Stimulated activated CD8-positive, alpha-beta memory T cell treated with anti-CD3 and anti-CD28 coated beads, Interleukin-12 subunit alpha, Interleukin-12 subunit beta, amount 100 ng/mL, for 4 hours (primary cell): ENCODE measurements around the gene AKT2.

Source experiments
- DNase-seq: peaks from one replicate; pipeline ENCODE4 v3.0.0-alpha.2; 2020; ENCODE audit warnings: low read depth

The AKT2 gene

GRCh38 chr19:40273469-40274360 lies 11.4 kb downstream of the AKT2 start:
- DNase-seq = no peak

- no peak for DNase-seq
Observed at GRCh38 chr19:40272261-40272660, 12.9 kb downstream of the AKT2 start.

- DNase-seq = no peak
Observed at GRCh38 chr19:40271706-40272105, 13.4 kb downstream of the AKT2 start.

DNA sequence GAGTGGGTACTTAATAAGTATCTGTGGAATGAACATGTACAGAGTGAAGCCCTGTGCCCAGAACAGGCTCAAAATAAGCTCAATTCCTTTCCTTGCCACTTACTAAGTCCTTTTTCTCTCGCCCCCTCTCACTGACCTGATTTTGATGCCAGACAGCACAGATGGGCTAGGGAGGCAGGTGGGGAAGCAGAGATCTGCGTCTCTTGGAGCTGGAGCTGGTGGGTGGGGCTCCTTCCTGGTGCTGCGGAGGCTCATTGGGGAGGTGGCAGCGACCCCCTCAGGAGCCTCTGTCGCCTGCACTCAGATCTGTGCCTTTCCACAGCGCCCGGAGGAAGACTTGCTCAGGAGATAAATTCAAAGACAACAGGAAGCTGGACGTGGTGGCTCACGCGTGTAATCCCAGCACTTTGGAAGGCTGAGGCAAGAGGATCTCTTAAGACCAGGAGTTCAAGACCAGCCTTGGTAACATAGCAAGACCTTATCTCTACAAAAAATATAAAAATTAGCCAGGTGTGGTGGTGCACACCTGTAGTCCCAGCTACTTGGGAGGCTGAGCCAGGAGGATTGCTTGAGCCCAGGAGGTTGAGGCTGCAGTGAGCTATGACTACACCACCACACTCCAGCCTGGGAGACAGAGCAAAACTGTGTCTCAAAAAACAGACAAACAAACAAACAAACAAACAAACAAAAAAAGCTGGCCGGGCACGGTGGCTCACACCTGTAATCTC lies 14.6 kb downstream of the AKT2 start:
- no peak for DNase-seq

DNA sequence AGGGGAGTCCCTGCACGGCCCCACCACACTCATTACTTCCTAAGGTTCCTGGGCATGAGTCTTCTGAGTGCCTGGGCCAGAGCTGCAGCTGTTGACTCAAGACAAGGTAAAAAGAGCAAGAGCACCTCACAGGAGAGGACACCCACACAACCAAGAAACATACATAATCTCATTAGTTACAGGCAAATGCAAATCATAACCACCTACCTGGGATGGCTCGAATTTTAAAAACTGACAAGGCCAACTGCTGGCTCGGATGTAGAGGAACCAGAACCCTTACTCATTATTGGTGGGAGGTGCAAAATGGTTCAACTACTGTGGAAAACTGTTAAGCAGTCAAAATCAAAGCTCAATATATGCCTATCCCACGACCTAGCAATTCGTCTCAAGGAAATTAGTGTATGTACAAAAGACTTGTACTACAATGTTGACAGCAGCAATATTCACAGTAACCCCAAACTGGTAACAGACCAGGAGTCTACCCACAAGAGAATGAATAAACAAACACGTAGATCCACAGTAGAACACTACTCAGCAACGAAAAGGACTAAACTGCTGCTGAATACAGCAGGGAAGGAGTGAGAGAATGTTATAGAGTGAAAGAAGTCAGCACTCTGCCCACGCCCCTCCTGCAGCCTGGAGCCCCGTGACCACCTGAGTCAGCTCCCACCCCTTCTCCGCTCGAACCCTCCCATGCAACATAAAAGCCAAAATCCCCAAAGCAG lies 15.8 kb downstream of the AKT2 start:
- DNase-seq = no peak

GRCh38 chr19:40267601-40267997 lies 17.5 kb downstream of the AKT2 start:
- DNase-seq = no peak

GRCh38 chr19:40266912-40267600 lies 18.1 kb downstream of the AKT2 start:
- DNase-seq = no peak

DNA sequence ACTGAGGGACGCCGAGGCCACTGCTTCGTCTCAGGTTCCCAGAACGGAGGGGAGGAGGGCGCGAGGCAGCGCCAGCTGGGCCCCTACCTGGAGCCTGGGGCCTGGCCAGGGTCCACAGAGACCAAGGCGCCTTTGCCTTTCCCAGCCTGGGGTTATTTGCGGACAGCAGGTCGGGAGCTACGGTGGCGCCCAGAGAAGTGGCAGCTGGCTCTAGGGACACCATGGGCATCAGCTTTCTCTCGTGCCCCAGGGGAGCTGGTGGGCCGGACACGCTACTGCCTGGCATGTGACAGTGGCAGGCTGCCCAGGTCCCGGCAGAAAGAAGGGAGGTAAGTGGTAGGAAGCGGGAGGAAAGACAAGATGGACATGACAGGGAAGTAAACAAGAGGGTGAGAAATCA lies 19.0 kb downstream of the AKT2 start:
- DNase-seq = no peak

DNA sequence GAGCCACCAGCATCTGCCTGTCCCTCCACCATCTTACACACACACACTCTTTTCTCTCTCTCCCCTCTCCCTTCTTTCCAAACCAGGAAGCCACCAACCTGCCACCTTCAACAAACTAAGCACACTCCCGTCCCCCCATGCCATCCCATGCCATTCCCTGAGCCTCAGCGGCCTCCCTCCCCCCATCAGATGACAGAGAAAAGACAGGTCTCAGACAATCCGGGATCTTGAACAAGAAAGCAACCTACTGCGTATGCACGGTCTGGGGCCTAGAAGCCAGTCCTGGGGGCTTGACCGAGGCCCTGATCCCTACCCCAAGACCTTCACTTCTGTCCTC lies 19.4 kb downstream of the AKT2 start:
- no peak for DNase-seq

GRCh38 chr19:40265055-40265762 lies 19.9 kb downstream of the AKT2 start:
- no peak for DNase-seq

DNA sequence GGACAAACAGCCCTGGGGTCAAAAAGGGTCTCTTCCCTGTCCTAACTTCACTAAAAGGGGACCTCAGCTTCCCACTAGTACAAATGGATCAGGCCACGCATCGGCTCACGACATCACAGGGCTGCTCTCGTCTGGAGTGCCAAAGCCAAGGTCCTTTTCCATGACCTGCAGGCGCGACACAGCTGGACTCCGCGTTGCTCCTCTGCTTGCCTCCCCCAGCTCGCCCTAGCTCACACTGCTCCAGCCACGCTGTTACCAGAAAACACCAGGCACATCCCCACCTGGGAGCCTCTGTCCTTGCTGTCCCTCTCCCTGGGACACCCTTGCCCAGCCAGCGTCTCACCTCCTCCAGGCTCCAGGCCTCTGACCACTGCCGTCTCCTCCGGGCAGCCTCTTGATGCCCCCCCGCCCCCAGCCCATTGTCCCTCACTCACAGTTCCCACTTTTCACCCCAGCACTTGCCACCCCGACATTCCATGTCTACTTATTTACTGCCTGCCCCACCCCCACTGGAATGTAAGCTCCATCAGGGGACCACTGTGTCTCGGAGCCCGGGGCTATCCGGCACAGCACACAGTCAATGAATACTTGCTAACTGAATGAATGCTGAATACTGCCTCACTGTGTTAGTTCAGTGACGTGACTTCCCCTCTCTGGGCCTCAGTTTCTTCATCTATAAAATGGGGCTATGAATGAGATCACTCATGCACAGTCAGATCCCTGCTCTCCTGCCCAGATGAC lies 20.7 kb downstream of the AKT2 start:
- no peak for DNase-seq

DNA sequence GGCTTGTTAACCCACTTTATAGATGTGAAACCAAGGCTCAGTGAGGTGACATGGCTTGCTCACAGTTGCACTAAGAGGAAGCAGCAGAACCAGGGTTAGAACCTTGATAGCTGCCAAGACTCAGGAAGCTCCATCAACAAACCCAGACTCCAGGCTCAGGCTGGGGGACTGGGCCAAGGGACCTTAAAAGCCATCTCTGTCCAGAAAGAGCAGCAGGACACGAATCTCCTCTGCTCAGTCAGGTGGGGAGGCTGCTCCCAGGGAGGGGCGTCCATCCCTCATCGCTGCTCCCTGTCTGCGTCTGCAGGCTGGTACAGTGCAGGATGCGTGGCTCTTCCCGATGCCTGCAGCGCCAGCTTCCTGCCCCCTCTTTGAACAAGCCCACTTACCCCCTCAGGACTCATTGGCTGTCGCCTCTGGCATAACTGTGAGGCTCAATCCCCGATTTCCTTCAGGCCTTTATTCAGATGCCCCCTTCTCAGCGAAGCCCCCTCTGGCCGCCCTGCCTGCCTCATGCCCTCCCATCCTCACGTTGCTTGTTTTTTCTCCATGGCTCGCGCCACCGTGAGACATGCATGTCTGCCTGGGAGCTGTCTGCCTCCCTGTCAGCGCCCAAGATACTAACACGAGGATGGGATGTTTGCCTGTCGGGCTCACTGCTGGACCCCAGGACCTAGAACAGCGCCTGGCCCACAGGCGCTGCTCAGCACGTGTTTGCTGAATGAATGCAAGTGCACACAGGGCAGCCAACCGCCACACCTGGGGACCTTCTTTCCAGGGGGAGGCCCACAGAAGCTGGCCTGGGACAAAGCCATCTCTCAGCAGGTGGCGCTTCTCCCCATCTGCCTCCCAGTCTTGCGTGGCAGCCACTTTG lies 21.5 kb downstream of the AKT2 start:
- DNase-seq = no peak

- no peak for DNase-seq
Observed at GRCh38 chr19:40262422-40262821, 22.7 kb downstream of the AKT2 start.

DNA sequence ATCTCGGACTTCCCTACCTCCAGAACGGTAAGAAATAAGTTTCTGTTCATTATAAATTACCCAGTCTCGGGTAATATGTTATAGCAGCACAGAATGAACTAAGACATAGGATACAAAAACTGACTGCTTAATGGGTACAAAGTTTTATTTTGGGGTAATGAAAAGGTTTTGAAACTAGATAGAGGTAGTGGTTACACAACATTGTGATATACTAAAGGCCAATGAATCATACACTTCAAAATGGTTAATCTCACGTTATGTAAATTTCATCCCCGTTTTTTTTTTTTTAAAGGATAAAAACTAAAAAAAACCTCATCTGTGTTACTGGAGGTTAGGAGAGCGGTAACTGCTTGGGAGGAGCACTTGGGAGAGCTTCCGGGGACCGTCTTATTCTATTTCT lies 23.5 kb downstream of the AKT2 start:
- no peak for DNase-seq

DNA sequence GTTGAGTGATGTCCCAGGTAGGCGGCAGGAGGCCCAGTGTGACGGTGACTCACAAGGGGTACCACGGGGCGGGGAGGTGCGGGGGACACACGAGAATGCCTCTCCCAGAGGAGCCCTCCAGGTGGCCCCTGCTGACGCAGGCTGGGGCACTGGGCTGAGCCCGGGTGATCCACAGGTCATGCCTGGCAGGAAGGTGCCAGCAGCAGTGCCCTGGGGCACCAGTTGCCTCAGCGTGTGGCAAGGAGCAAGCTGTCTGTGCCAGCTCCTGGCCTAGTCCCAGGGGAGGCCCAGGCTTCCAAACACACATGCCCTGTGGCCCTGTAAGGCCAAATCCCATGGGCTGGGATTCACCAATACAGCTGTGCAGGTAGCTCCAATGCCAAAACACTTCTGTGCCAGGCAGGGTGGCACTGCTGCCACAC lies 28.0 kb downstream of the AKT2 start:
- DNase-seq = no peak

- DNase-seq = no peak
Observed at GRCh38 chr19:40256512-40256911, 28.6 kb downstream of the AKT2 start.

DNA sequence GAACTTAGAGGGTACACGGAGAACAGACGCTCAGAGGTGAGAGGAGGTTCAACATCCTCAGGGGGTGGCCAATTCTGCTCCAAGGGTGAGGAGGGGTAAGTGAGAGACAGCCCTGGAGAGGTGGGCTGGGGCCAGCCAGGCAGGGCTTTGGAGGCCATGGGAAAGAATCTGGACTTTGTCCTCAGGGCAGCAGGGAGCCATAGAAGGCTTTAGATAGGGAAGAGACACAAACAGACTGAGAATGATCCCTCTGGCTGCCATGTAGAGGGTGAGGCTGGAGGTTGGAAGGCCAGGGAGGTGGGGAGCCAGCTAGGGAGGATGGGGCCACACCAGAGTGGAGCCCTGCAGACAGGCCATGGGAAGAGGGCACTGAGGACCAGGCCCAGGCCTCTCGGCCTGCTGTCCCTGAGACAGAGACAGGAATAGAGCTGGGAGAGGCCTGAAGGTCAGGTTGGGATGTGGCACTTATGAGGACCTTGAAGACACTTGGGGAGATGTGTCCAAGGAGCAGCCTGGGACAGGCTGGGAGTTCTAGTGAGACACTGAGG lies 29.5 kb downstream of the AKT2 start:
- DNase-seq = no peak

DNA sequence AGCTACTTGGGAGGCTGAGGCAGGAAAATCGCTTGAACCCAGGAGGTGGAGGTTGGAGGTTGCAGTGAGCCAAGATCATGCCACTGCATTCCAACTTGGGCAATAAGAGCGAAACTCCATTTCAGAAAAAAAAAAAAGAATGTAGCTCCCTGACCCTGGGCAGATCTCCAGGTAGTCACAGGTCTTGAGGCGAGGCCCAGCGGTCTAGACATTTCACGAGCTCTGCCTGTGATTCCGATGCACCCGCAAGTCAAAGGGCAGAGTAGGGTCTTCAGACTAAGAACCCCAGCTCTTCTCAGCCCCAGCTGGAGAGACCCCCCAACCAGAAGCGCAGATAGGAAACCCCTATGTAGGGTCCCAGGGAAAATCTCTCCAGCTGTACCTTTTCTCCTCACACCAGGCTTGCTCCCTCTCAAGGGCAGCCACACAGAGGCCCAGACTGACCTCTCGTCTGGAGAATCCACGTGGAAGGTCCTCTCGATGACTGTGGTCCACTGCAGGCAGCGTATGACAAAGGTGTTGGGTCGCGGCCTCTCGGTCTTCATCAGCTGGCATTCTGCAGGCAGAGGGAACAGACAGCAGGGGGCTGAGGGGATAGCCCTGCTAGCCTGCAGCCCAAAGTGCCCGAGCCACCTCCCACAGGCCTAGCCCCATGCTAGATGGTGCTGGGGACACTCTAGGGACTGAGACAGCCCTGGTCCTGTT lies 30.3 kb downstream of the AKT2 start:
- no peak for DNase-seq

GRCh38 chr19:40253611-40254092 lies 31.5 kb downstream of the AKT2 start:
- DNase-seq = no peak
